PC-3 (cell line): ENCODE data around the gene REG4.

Experiments used
- CTCF ChIP-seq: fragments of 300-600 bp; sonication (generic); conservative IDR thresholded peaks from 2 replicates; pipeline ENCODE4 v1.5.1; 2017; ENCODE audit warnings: antibody characterized with exemption, low read depth, mild to moderate bottlenecking, low read length
- EZH2 ChIP-seq: fragments of 300-600 bp; sonication (generic); IDR thresholded peaks from one replicate; pipeline ENCODE4 v1.6.1; 2017; ENCODE audit warnings: antibody characterized with exemption, mild to moderate bottlenecking, low read length; ENCODE audit not compliant: unreplicated experiment
- EZH2phosphoT487 ChIP-seq: fragments of 300-600 bp; sonication (generic); IDR thresholded peaks from 2 replicates; pipeline ENCODE4 v1.6.1; 2018; ENCODE audit warnings: mild to moderate bottlenecking, antibody characterized with exemption, low read length, borderline replicate concordance

GRCh38 chr1:119787776-119788175 lies 23.5 kb downstream of the REG4 start:
- TF ChIP-seq CTCF (no peak), EZH2 (no peak), EZH2phosphoT487 (no peak)
